HG02938 (cell line): ENCODE data around the gene MAGI2.
"Not testable (repeated sequence)": the region's sequence is repeated elsewhere in the genome, so short reads cannot be mapped to it uniquely, and the experiment has no call there.

Experiments
- ATAC-seq: cut with Tn5 transposase; IDR thresholded peaks from one replicate; pipeline ENCODE4 v1.9.1; 2021; ENCODE audit warnings: mild to moderate bottlenecking, moderate library complexity; ENCODE audit not compliant: unreplicated experiment

The MAGI2 gene

GRCh38 chr7:79071187-79071586, 382.3 kb downstream of the MAGI2 start:
- ATAC-seq, result not testable (repeated sequence)

- ATAC-seq, result no peak
Measured at GRCh38 chr7:79064187-79064823, 389.2 kb downstream of the MAGI2 start.

DNA sequence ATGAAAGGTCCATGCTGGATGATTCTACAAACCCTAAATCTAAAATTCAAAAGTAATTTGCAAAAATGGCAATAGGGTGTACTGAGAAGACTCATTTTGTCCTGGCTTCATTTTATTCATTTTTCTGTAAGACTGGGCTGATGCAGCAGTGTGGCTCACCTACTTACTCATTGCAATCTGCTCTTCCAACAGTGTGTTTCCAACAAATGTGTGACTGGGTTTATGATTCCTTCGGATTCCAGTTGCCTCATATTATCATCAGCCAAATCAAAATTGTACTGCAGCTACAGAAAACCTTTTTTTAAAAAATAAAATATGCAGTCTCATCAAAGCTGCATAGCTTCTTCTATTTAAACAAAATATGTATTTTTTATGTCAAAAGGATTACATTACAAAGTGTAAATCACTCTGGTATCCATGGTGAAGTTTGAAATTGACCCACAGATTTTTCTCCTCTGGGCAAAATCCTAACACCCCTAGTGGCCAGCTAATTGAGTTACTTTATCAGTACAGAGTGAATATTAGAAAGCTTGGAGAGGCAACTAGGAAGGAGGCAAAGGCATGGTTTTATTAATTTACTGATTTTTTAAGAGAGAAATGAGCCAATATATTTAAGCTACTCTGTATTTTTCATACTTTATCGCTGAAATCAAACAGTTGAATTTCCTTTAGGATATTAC, 390.3 kb downstream of the MAGI2 start:
- ATAC-seq, result no peak

DNA sequence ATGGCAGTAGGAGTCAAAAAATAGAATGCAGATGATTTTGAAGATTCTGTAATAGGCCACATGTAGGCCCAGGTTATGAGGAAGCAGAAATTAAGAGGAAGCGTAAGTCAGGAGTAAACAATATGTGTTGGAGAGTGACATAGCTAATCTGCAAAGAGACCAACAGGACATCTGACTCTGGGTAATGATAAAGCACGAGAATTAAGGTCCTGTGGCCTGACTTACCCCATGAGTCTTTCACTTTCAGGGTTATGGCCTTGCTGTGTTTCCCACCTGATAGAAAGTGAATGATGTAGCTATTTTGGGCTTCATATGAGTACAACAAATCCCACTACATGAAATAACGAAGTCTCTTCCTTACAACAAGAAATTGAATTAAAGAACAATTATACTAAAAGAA, 393.0 kb downstream of the MAGI2 start:
- ATAC-seq, result no peak

DNA sequence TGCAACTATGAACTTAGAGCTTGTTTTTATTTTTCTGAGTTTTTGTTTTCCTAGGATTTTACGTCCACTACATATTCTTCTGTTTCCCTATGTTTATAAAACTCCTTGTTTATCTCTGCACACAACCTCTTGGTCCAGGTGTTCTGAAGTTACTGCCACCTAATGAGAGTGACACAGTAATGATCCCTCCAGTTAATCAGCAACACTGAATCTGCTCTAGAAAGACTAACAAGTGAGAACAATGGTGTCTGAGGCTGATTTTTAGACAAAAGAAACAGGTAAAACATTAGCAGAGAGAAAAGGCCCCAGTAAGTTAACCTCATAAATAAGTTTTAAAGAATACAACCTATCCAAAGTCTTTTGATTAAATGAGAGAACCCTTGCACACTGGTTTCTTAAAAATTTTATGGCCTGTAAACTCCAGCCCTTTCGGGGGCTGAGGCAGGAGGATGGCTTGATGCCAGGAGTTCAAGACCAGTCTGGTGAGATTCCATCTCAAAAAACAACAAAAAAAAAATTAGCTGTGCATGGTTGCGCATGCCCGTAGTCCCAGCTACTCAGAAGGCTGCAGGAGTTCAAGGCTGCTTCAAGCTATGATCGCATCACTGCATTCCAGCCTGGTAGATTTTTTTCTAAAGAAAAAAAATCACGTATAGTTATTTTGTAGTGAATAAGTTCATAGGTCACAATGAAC, 397.6 kb downstream of the MAGI2 start:
- ATAC-seq, result no peak

DNA sequence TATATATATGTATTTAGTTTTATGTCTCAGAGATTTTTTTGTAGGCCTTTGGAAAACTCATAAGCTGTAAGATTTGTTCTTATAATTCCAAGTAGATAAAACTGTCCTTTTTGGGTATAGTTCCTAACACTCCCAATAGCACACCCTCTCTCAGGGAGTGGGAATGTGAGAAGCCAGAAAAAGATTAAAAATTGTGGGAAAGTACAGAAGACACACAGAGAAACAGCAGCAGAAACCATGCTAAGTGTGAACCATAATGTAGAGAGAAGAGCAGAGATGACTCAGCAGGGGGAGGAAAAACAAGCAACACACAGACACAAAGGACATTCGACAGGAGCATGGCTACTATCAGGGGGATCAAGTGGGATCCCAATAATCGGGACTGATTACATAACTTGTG, 401.6 kb downstream of the MAGI2 start:
- ATAC-seq, result no peak

GRCh38 chr7:79050603-79051002, 402.9 kb downstream of the MAGI2 start:
- no peak for ATAC-seq

- no peak for ATAC-seq
Measured at GRCh38 chr7:79046061-79046460, 407.4 kb downstream of the MAGI2 start.

- no peak for ATAC-seq
Measured at GRCh38 chr7:79037001-79037400, 416.5 kb downstream of the MAGI2 start.

DNA sequence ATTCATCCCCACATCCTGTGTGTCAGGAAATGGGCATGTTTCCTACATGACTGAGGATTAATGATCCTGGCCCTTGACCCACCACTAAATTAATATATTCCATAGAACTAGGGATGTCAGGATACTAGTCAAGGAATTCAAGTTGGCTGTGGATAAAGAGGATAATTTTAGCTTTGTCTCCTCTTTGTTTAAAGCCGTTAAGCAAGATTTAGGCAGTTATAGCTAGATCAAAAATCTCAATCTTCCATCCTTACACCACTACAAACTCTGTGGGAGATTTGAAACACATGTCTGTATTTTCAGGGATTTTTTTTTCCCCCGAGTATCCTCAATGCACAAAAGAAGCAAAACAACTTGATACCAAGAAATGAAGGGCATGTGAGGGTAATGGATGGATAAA, 417.1 kb downstream of the MAGI2 start:
- ATAC-seq, result no peak

DNA sequence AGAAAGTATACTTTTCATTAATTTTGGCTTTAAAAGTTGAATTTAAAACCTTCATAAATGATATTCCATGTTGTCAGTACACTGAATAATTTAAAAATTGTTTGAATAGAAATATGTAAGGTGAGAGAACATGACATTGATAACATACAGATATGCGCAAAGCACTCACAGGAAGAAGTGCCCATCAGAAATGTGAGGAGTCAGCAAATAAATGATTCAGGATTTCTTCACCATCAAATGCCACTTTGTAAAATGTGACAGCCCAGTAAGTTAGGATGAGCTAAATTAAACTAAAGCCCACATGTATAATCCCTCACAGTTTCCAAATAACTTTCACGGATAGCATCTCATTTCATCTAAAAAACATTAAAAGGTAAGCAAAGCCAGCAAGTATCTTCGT, 417.6 kb downstream of the MAGI2 start:
- no peak for ATAC-seq

DNA sequence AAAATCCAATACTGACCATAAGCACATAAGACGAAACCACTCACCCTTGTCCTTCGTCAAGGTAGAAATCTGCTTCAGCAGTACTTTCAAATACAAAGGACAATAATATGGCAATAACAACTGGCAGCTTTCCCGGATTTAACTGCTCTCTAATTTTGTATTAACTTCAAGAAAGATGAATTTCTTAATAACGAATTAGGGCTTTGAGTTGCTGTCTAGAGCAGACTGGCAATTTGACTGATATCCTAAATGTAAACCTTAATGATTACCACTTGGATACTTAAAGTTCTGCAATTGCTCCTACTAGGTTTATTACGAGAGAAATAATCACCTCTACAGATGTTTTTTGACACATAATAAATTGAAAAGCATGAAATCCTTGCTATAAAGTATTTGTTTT, 418.7 kb downstream of the MAGI2 start:
- no peak for ATAC-seq

GRCh38 chr7:79019711-79020110, 433.8 kb downstream of the MAGI2 start:
- ATAC-seq, result not testable (repeated sequence)

DNA sequence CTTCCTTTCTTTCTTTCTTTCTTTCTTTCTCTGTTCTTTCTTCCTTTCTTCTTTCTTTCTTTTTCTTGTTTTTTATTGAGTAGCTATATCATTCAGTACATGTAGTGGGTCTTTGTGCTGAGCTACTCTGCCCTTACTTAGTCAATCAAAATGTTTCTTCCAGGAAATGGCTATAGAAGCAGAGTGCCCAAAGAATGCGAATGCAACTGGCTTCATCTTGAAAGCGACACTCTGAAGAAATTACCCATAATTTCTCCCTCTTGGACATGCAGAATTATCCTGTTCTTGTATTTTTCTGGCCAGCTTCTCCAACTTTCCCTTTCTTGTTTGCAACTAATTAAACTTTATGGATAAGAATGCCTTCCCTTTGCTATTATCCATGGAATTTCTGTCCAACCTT, 441.5 kb downstream of the MAGI2 start:
- ATAC-seq, result no peak

DNA sequence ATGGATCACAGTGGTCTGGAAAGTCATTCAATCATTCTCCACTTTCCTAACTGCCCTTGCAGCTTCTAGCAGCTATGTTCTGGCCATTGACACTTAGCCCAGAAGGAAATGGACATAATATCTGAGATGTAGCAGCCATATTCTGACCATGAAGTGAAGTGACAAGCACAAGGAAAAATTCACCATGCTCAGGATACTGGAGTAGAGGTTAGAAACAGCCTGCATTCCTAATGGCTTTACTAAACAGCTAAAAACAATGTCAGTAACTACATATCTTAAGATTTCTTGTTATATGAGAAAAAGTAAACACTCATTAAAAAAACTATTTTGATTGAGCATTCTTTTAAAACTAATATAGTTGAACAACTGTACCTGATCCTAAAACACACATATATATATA, 443.8 kb downstream of the MAGI2 start:
- ATAC-seq, result no peak

GRCh38 chr7:79008786-79009185, 444.7 kb downstream of the MAGI2 start:
- no peak for ATAC-seq

DNA sequence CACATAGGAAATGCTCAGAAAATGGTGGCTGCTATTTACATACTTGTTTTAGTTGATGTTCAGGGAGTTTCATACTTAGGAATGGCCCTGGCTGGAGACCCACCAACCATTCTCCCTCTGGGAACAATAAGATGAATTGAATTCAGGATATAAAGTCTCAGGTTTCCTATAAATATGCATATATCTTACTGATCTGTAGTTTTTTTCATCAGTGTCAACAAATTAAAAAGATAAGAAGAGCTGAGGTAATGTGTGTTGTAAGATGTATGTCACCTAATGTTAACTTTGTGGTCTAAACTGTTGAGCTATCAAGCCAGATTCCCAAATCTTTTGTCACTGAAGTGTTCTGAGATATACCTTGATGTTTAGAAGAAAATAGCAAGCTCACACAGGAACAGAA, 457.5 kb downstream of the MAGI2 start:
- no peak for ATAC-seq

- no peak for ATAC-seq
Measured at GRCh38 chr7:78993341-78993740, 460.1 kb downstream of the MAGI2 start.

GRCh38 chr7:78985509-78985908, 468.0 kb downstream of the MAGI2 start:
- no peak for ATAC-seq

- ATAC-seq, result no peak
Measured at GRCh38 chr7:78983483-78983882, 470.0 kb downstream of the MAGI2 start.

DNA sequence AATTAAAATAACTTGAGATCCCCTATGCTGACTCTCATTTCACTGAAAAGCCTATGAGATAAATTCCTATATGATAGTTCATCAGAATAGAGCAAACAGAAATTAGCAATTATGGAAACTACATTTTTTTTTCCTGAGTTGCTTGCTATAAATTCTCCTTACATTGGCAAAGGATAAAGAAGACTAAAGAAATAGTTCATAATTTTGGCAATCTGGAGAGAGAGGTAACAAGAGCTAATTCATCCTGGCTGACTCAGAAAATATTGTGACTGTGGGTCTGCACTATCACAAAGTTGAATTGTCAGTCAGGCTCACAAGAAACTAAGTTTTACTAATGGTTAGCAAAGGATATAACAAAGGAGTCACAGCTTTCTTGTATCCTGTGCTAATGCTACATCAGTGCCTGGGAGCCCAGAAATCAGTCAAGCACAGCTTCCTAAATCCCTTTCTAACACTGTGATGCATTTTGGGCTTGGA, 483.0 kb downstream of the MAGI2 start:
- no peak for ATAC-seq

- no peak for ATAC-seq
Measured at GRCh38 chr7:78968951-78969350, 484.5 kb downstream of the MAGI2 start.
